Natural killer cell treated with Interleukin-12 subunit alpha and Interleukin-12 subunit beta and Interleukin-15 and Interleukin-18, amount 100 ng/mL, for 72 hours (primary cell): ENCODE results near the gene NPC1. TPM values are rescaled to one million over a fixed set of nuclear protein-coding genes. Genes with fewer than 3 reads are reported as not detected.
"Not testable (repeated sequence)": the region's sequence is repeated elsewhere in the genome, so short reads cannot be mapped to it uniquely, and the experiment has no call there.

Experiments used
- ATAC-seq, 2 donors: fragments of 150-1000 bp; cut with Tn5 transposase in 1 of 2; sonication (Bioruptor Pico), chemical (Tn5 transposase) in 1 of 2; 2 replicates each; pipeline ENCODE4 v1.10.0; 2021
- DNase-seq: peaks from one replicate; pipeline ENCODE4 v3.0.0; 2022; ENCODE audit warnings: low spot score
- H3K27ac Mint-ChIP-seq, 2 donors: 1 replicate in 1 of 2; 2 replicates in 1 of 2; pipeline ENCODE4 v1.8.0; 2022; ENCODE audit warnings: mixed read lengths in 2 of 2, mild to moderate bottlenecking in 1 of 2, moderate library complexity in 1 of 2
- H3K27me3 Mint-ChIP-seq, 2 donors: 1 replicate in 1 of 2; 2 replicates in 1 of 2; pipeline ENCODE4 v1.8.0; 2022; ENCODE audit warnings: mixed read lengths in 2 of 2
- H3K36me3 Mint-ChIP-seq: one replicate; pipeline ENCODE4 v1.8.0; 2022; ENCODE audit warnings: mixed read lengths
- H3K4me1 Mint-ChIP-seq, 2 donors: 1 replicate in 1 of 2; 2 replicates in 1 of 2; pipeline ENCODE4 v1.8.0; 2022; ENCODE audit warnings: low read depth in 2 of 2, mixed read lengths in 2 of 2, mild to moderate bottlenecking in 1 of 2
- H3K4me3 Mint-ChIP-seq: one replicate; pipeline ENCODE4 v1.8.0; 2022; ENCODE audit warnings: mixed read lengths
- H3K9me3 Mint-ChIP-seq: 2 replicates; pipeline ENCODE4 v1.8.0; 2022; ENCODE audit warnings: mixed read lengths
- total RNA-seq, 2 donors: library from RNA; stranded (reverse); gene quantifications; one replicate each; pipeline ENCODE4 v1.2.3, GENCODE V29; 2022

The NPC1 gene
- total RNA-seq, 2 donors from 2014 or later: 87.6 to 88.3 TPM

- H3K27me3 Mint-ChIP-seq: no peaks in the 10 kb centered on the region
- H3K4me3 Mint-ChIP-seq: peak overlapping the region; percentile 98
- peaks cover 16% of the 10 kb centered on the region for H3K36me3 Mint-ChIP-seq
- no peak for DNase-seq
- H3K4me1 Mint-ChIP-seq: peaks cover 30 to 43% of the 10 kb centered on the region in 2 donors
- no peak for ATAC-seq
- peak overlapping the region; percentile 86 to 95 for H3K27ac Mint-ChIP-seq
- H3K9me3 Mint-ChIP-seq: no peaks in the 10 kb centered on the region
These were observed 82.4 kb downstream of the NPC1 start for GRCh38 chr18:23503963-23504344.

GRCh38 chr18:23503038-23503962 is 83.0 kb downstream of the NPC1 start, which contains the start of gene RMC1:
RMC1 (plus strand) TSS chr18:23503511; CDS start chr18:23503619, 108 bp downstream.
- Mint-ChIP-seq H3K4me1 (peaks cover 33 to 40% of the 10 kb centered on the region in 2 donors), H3K36me3 (peaks cover 10% of the 10 kb centered on the region), H3K4me3 (peak within 1 kb of the TSS; percentile 98), H3K27ac (peak within 1 kb of the TSS; percentile 90 to 95), H3K27me3 (no peaks in the 10 kb centered on the region), H3K9me3 (no peaks in the 10 kb centered on the region)
- peak; percentile 98 to 99 for ATAC-seq
- DNase-seq: peak; percentile 98

DNA sequence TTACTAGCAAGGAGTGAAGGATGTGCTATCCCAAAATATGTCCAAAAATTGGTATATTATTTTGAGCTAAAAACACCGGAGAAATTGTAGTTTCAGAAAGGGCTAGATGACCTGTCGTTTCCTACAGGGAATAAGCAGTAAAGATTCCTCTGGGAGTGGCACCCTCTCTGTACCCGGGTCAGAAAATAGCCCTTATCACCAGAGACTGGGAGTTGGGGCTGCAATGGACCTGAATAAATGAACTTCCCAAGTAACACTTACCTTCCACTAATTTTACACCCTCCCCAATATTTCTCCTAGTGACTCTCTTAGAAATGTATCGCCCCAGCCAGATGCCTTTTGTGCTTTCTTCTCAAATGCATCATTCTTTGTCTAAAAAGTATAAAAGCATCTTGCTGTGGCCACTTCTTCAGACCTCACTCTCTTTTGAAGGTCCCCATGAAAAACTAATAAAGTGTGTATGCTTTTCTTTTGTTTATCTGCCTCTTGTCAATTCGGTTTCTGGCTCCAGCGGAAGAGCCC is 83.7 kb downstream of the NPC1 start:
- H3K27me3 Mint-ChIP-seq: no peaks in the 10 kb centered on the region
- H3K9me3 Mint-ChIP-seq: no peaks in the 10 kb centered on the region
- H3K4me1 Mint-ChIP-seq: peaks cover 33 to 39% of the 10 kb centered on the region in 2 donors
- H3K36me3 Mint-ChIP-seq: peaks cover 6% of the 10 kb centered on the region
- DNase-seq (no peak), ATAC-seq (no peak)
- H3K4me3 Mint-ChIP-seq: peak overlapping the region; percentile 83
- peak overlapping the region; percentile 90 to 92 for H3K27ac Mint-ChIP-seq

DNA sequence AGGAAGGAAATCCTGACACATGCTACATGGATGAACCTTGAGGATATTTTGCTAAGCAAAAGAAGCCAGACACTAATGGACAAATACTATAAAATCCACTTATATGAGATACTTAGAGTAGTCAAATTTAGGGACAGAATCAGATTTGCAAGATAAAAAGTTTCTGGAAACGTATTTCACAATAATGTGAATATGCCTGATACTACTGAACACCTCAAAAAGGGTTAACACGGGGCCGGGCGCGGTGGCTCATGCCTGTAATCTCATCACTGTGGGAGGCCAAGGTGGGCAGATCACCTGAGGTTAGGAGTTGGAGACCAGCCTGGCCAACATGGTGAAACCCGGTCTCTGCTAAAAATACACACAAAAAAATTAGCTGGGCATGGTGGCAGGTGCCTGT is 84.7 kb downstream of the NPC1 start:
- DNase-seq (no peak), ATAC-seq (no peak)
- Mint-ChIP-seq H3K27ac (no peak overlapping the region), H3K36me3 (peaks cover 6% of the 10 kb centered on the region), H3K4me3 (peak overlapping the region; percentile 23), H3K9me3 (no peaks in the 10 kb centered on the region), H3K4me1 (peaks cover 33 to 39% of the 10 kb centered on the region in 2 donors), H3K27me3 (no peaks in the 10 kb centered on the region)

DNA sequence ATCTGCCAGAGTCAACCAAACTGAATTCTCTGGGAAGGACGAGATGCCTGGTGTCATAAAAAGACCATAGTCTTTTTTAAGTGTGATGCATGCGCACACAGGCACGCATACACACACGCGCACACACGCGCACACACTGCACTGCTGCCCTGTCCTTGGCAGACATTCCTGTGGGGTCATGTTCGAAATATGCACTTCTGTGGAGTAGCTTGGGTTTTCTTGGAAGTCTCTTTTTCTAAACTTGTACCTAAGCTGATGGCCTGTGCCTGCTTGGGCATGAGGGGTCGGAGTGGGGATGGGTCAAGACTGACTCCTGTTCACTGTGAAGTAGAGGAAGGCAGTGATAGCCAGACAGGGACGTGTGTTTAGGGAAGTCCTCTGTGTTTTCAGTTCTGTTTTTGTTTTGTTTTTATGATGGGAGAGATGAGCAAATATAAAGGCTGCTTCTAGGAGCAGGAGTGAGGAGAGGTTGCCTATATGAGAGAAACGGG is 87.0 kb downstream of the NPC1 start:
- H3K4me3 Mint-ChIP-seq: no peak overlapping the region
- H3K9me3 Mint-ChIP-seq: no peaks in the 10 kb centered on the region
- peak overlapping the region in 1 of 2 donors; percentile 10 for H3K27ac Mint-ChIP-seq
- H3K36me3 Mint-ChIP-seq: no peaks in the 10 kb centered on the region
- peaks cover 25% of the 10 kb centered on the region in 2 donors for H3K4me1 Mint-ChIP-seq
- no peak for DNase-seq
- no peak for ATAC-seq
- no peaks in the 10 kb centered on the region for H3K27me3 Mint-ChIP-seq

DNA sequence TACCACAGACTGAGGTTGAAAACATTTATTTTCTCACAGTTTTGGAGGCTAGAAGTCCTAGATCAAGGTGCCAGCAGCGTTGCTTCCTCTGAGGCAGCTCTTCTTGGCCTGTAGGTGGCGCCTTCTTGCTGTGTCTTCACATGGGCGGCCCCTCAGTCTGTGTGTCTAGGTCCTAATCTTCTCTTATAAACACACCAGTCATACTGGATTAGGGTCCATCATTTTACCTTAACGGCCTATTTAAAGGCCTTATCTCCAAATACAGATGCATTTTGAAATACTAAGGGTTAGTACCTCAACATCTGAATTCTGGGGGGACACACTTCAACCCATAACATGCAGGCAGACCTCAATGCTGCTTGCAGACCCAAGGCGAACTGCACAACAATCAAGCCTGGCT is 87.4 kb downstream of the NPC1 start:
- DNase-seq (peak; percentile 80), ATAC-seq (peak in 1 of 2 donors; percentile 22)
- Mint-ChIP-seq H3K4me3 (no peak overlapping the region), H3K27ac (no peak overlapping the region), H3K36me3 (no peaks in the 10 kb centered on the region), H3K27me3 (no peaks in the 10 kb centered on the region), H3K4me1 (peaks cover 20 to 21% of the 10 kb centered on the region in 2 donors), H3K9me3 (no peaks in the 10 kb centered on the region)

GRCh38 chr18:23498117-23498516 is 88.2 kb downstream of the NPC1 start:
- no peaks in the 10 kb centered on the region for H3K27me3 Mint-ChIP-seq
- H3K9me3 Mint-ChIP-seq: no peaks in the 10 kb centered on the region
- DNase-seq (no peak), ATAC-seq (no peak)
- no peak overlapping the region for H3K27ac Mint-ChIP-seq
- peaks cover 18 to 20% of the 10 kb centered on the region in 2 donors for H3K4me1 Mint-ChIP-seq
- H3K4me3 Mint-ChIP-seq: no peak overlapping the region
- H3K36me3 Mint-ChIP-seq: no peaks in the 10 kb centered on the region

- no peaks in the 10 kb centered on the region for H3K9me3 Mint-ChIP-seq
- ATAC-seq: no peak
- H3K4me1 Mint-ChIP-seq: peaks cover 11 to 13% of the 10 kb centered on the region in 2 donors
- no peak for DNase-seq
- no peaks in the 10 kb centered on the region for H3K27me3 Mint-ChIP-seq
- H3K36me3 Mint-ChIP-seq: no peaks in the 10 kb centered on the region
- H3K4me3 Mint-ChIP-seq: no peak overlapping the region
- no peak overlapping the region for H3K27ac Mint-ChIP-seq
These were observed 90.4 kb downstream of the NPC1 start for GRCh38 chr18:23495723-23496440.

GRCh38 chr18:23494992-23495391 is 91.3 kb downstream of the NPC1 start:
- no peak for ATAC-seq
- DNase-seq: no peak
- Mint-ChIP-seq H3K9me3 (no peaks in the 10 kb centered on the region), H3K27ac (no peak overlapping the region), H3K36me3 (no peaks in the 10 kb centered on the region), H3K4me3 (no peak overlapping the region), H3K4me1 (peaks cover 9 to 11% of the 10 kb centered on the region in 2 donors), H3K27me3 (no peaks in the 10 kb centered on the region)

DNA sequence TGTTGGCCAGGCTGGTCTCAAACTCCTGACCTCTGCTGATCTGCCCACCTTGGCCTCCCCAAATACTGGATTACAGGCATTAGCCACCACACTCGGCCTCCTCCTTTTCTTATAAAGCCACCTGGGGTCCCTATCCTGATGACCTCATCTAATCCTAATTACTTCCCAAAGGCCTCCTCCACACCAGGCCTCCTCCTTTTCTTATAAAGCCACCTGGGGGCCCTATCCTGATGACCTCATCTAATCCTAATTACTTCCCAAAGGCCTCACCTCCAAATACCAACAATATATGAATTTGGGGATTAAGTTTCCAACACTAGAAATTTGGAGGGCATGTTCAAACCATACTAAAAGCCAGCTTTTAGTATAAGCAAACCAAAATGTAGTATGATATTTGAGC is 92.7 kb downstream of the NPC1 start:
- ATAC-seq (no peak), DNase-seq (no peak)
- H3K4me3 Mint-ChIP-seq: no peak overlapping the region
- H3K36me3 Mint-ChIP-seq: no peaks in the 10 kb centered on the region
- no peaks in the 10 kb centered on the region for H3K9me3 Mint-ChIP-seq
- no peaks in the 10 kb centered on the region for H3K27me3 Mint-ChIP-seq
- no peak overlapping the region for H3K27ac Mint-ChIP-seq
- peaks cover under 1% of the 10 kb centered on the region in 2 donors for H3K4me1 Mint-ChIP-seq

DNA sequence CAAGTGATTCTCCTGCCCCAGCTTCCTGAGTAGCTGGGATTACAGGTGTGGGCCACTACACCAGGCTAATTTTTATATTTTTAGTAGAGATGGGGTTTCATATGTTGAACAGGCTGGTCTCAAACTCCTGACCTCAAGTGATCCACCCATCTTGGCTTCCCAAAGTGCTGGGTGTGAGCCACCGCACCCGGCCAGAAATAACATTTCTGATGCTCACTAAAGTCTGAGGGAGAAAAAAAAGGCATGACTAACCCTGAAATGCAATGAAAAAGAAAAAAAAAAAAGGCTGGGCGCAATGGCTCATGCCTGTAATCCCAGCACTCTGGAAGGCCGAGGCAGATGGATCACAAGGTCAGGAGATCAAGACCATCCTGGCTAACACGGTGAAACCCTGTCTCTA is 96.7 kb downstream of the NPC1 start:
- not testable (repeated sequence) for H3K27ac Mint-ChIP-seq, H3K36me3 Mint-ChIP-seq, DNase-seq, H3K9me3 Mint-ChIP-seq, H3K27me3 Mint-ChIP-seq, ATAC-seq, H3K4me3 Mint-ChIP-seq
- H3K4me1 Mint-ChIP-seq: peaks cover 6 to 15% of the 10 kb centered on the region in 2 donors

GRCh38 chr18:23487738-23488570 is 98.4 kb downstream of the NPC1 start:
- Mint-ChIP-seq H3K36me3 (no peaks in the 10 kb centered on the region), H3K4me3 (peak overlapping the region; percentile 32), H3K27me3 (no peaks in the 10 kb centered on the region), H3K27ac (peak overlapping the region; percentile 64 to 75), H3K4me1 (peaks cover 6 to 15% of the 10 kb centered on the region in 2 donors), H3K9me3 (no peaks in the 10 kb centered on the region)
- DNase-seq (peak; percentile 65), ATAC-seq (peak; percentile 70 to 74)

DNA sequence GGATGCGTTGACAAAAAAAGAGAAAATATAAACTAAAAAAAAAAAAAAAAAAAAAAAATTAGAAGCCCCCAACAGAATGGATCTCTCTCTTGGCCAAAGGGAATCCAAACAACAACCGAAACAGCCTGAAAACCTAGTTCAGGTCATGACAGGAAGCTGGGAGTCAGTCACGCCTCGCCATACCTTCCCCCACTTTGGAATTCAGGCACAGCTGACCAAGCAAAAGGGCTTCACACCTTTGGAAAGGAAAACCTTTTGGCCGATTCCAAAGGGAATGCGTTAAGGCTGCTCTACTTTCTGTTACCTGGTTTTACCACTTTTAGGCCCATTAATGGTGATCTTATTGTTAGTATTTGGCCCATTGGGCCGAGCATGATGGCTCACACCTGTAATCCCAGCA is 100.9 kb downstream of the NPC1 start:
- H3K9me3 Mint-ChIP-seq: no peaks in the 10 kb centered on the region
- no peak overlapping the region for H3K4me3 Mint-ChIP-seq
- ATAC-seq: no peak
- H3K27ac Mint-ChIP-seq: no peak overlapping the region
- H3K36me3 Mint-ChIP-seq: no peaks in the 10 kb centered on the region
- no peak for DNase-seq
- H3K4me1 Mint-ChIP-seq: peaks cover 6 to 15% of the 10 kb centered on the region in 2 donors
- H3K27me3 Mint-ChIP-seq: no peaks in the 10 kb centered on the region
